Astrocyte (in vitro differentiated cells and primary cell): ENCODE results near the gene EFNB3. TPM values are rescaled to one million over a fixed set of nuclear protein-coding genes. Genes with fewer than 3 reads are reported as not detected.

Experiments used
- DNase-seq: peaks from one replicate; pipeline ENCODE4 v3.0.0-alpha.2; 2010; ENCODE audit warnings: low read depth
- FAIRE-seq: peaks from 2 replicates; lab custom pipeline; 2011; peaks lifted over from hg19 to GRCh38; lab: Jason Lieb, UNC
- H2AFZ ChIP-seq: 2 replicates; pipeline ENCODE4 v1.6.0; 2012; ENCODE audit warnings: low read depth, low read length, inconsistent platforms
- H3K27ac ChIP-seq: 2 replicates; pipeline ENCODE4 v1.5.1; 2011; ENCODE audit warnings: low read depth, low read length, inconsistent platforms
- H3K27me3 ChIP-seq: 2 replicates; pipeline ENCODE4 v1.6.0; 2011; ENCODE audit warnings: low read length, inconsistent platforms; ENCODE audit not compliant: insufficient read depth
- H3K36me3 ChIP-seq: 2 replicates; pipeline ENCODE4 v1.5.1; 2011; ENCODE audit warnings: low read length, inconsistent platforms; ENCODE audit not compliant: insufficient read depth
- H3K4me1 ChIP-seq: 2 replicates; pipeline ENCODE4 v1.5.1; 2011; ENCODE audit warnings: low read length, inconsistent platforms; ENCODE audit not compliant: insufficient read depth
- H3K4me2 ChIP-seq: 2 replicates; pipeline ENCODE4 v1.6.0; 2012; ENCODE audit warnings: low read length, inconsistent platforms
- H3K4me3 ChIP-seq: 2 replicates; pipeline ENCODE4 v1.5.1; 2011; ENCODE audit warnings: low read depth, mild to moderate bottlenecking, low read length, inconsistent platforms; ENCODE audit not compliant: insufficient read depth
- H3K79me2 ChIP-seq: 2 replicates; pipeline ENCODE4 v1.6.0; 2012; ENCODE audit warnings: mild to moderate bottlenecking, low read length, inconsistent platforms; ENCODE audit not compliant: insufficient read depth
- H3K9ac ChIP-seq: 2 replicates; pipeline ENCODE4 v1.6.0; 2012; ENCODE audit warnings: mild to moderate bottlenecking, low read length, inconsistent platforms
- H3K9me3 ChIP-seq: 2 replicates; pipeline ENCODE4 v1.5.1; 2012; ENCODE audit warnings: low read depth, mild to moderate bottlenecking, low read length, inconsistent platforms; ENCODE audit not compliant: insufficient read depth
- H4K20me1 ChIP-seq: 2 replicates; pipeline ENCODE4 v1.6.0; 2012; ENCODE audit warnings: low read length, inconsistent platforms; ENCODE audit not compliant: insufficient read depth
- H3K27ac Mint-ChIP-seq: one replicate; pipeline ENCODE4 v1.8.0; 2021; ENCODE audit warnings: mild to moderate bottlenecking, mixed read lengths; ENCODE audit not compliant: unreplicated experiment
- H3K27me3 Mint-ChIP-seq: one replicate; pipeline ENCODE4 v1.8.0; 2021; ENCODE audit warnings: low read depth, mixed read lengths; ENCODE audit not compliant: unreplicated experiment
- H3K36me3 Mint-ChIP-seq: one replicate; pipeline ENCODE4 v1.8.0; 2021; ENCODE audit warnings: low read depth, mixed read lengths; ENCODE audit not compliant: unreplicated experiment
- H3K4me1 Mint-ChIP-seq: one replicate; pipeline ENCODE4 v1.8.0; 2021; ENCODE audit warnings: low read depth, mixed read lengths; ENCODE audit not compliant: unreplicated experiment
- H3K4me3 Mint-ChIP-seq: one replicate; pipeline ENCODE4 v1.8.0; 2021; ENCODE audit warnings: mild to moderate bottlenecking, moderate library complexity, mixed read lengths; ENCODE audit not compliant: unreplicated experiment
- H3K9me3 Mint-ChIP-seq: one replicate; pipeline ENCODE4 v1.8.0; 2021; ENCODE audit warnings: mild to moderate bottlenecking, mixed read lengths; ENCODE audit not compliant: unreplicated experiment
- CTCF ChIP-seq: IDR thresholded peaks from 2 replicates; pipeline ENCODE4 v1.5.1; 2011; ENCODE audit warnings: low read depth, mild to moderate bottlenecking, inconsistent platforms, low read length, moderate library complexity; ENCODE audit not compliant: insufficient read depth
- EZH2 ChIP-seq: IDR thresholded peaks from 2 replicates; pipeline ENCODE4 v1.6.1; 2012; ENCODE audit warnings: mild to moderate bottlenecking, low read length, inconsistent platforms; ENCODE audit not compliant: insufficient read depth
- total RNA-seq: library from RNA; stranded (reverse); gene quantifications from 2 replicates; pipeline ENCODE4 v1.2.1, GENCODE V29; 2021

Gene EFNB3
- total RNA-seq, 1 donor from 2014 or later, result 7.0 TPM

DNA sequence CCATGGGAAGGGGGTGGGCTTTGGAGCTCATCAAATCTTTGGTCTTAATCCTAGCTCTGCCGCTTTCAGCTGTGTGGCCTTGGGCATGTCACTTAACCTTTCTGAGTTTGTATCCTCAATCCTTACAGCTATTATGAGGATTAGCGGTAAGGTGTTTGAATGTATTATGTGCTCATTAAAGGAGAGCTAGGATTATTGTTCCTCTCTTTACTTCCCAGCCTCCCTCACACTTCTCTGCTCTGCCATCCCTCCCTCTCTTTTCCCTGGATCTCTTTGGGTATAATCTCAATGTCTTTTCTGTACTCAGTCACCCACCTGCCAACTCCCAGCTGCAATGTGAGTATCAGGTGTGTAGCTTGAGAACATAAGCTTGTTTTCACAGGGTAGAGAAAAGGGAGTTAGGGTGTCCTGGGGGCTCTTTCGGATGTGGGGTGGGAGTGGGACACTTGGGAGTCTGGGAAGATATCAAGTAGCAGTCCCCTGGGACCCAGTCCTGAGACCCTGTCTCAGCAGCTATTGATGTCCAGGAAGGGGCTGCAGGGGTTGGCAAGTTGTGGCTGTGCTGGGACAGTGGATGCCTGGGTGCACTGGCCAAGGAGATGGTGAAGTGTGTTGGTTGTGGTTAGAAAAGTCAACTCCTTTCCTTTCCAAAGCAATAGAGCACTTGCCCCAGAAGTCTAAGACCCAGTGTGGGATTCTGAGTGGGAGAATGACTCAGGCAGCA lies 1.8 kb downstream of the EFNB3 start:
- peaks cover 5% of the 10 kb centered on the region for H3K36me3 Mint-ChIP-seq
- FAIRE-seq (no peak), DNase-seq (no peak)
- Histone ChIP-seq H2AFZ (no peak overlapping the region), H3K36me3 (no peaks in the 10 kb centered on the region), H4K20me1 (peaks cover 4% of the 10 kb centered on the region), H3K4me1 (peaks cover 16% of the 10 kb centered on the region), H3K27ac (no peak overlapping the region), H3K9me3 (no peaks in the 10 kb centered on the region), H3K79me2 (no peaks in the 10 kb centered on the region), H3K4me2 (no peak overlapping the region), H3K27me3 (peaks cover 25% of the 10 kb centered on the region), H3K4me3 (no peak overlapping the region), H3K9ac (no peak overlapping the region)
- H3K4me3 Mint-ChIP-seq, result no peak overlapping the region
- no peak overlapping the region for H3K27ac Mint-ChIP-seq
- peaks cover 11% of the 10 kb centered on the region for H3K4me1 Mint-ChIP-seq
- peaks cover 15% of the 10 kb centered on the region for H3K27me3 Mint-ChIP-seq
- TF ChIP-seq CTCF (no peak), EZH2 (no peak)
- H3K9me3 Mint-ChIP-seq, result peaks cover 2% of the 10 kb centered on the region

DNA sequence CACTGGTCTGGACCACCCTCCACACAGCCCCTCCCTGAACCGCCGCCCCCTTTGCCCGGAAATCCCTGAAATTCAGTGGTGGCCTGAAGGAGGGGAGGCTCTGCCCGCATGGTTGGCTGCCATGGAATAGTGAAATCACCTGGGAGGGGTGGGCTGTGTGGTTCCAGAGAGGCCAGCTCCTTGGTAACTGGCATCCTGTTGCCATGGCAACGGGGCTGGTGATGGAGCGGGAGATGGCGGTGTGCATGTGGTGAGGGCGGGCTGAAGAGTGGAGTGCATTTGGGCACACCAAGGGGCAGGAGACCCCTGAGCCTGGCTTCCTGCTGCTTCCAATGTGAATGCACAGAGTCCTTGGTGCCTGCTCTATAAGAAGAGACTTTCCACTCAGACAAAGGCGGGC lies 2.4 kb downstream of the EFNB3 start:
- DNase-seq (no peak), FAIRE-seq (no peak)
- Histone ChIP-seq H3K79me2 (no peaks in the 10 kb centered on the region), H3K27me3 (peaks cover 30% of the 10 kb centered on the region), H3K4me1 (peaks cover 16% of the 10 kb centered on the region), H3K36me3 (no peaks in the 10 kb centered on the region), H3K9me3 (no peaks in the 10 kb centered on the region), H3K9ac (no peak overlapping the region), H3K4me2 (no peak overlapping the region), H3K4me3 (no peak overlapping the region), H4K20me1 (peaks cover 4% of the 10 kb centered on the region), H3K27ac (no peak overlapping the region), H2AFZ (no peak overlapping the region)
- Mint-ChIP-seq H3K4me3 (no peak overlapping the region), H3K36me3 (peaks cover 5% of the 10 kb centered on the region), H3K4me1 (peaks cover 11% of the 10 kb centered on the region), H3K27me3 (peaks cover 15% of the 10 kb centered on the region), H3K27ac (no peak overlapping the region), H3K9me3 (no peaks in the 10 kb centered on the region)
- no peak for TF ChIP-seq EZH2
- TF ChIP-seq CTCF, result no peak
